ENCODE measurements around the gene CHCHD1. TPM values are rescaled to one million over a fixed set of nuclear protein-coding genes. Genes with fewer than 3 reads are reported as not detected.

Gene CHCHD1
- polyA plus RNA-seq, 3 donors = 15.0 to 85.0 (median 72.3) TPM

- Histone ChIP-seq H3K36me3 (replicated peaks in 1 of 2; ENCODE audit: control insufficient read depth in 1 of 2, insufficient read depth in 2 of 2, low read length in 2 of 2) (peaks cover 93 to 100% of the 10 kb centered on the region in 2 donors), H3K4me3 (replicated peaks in 1 of 3; ENCODE audit: low read depth in 2 of 3, low read length in 3 of 3) (no peak overlapping the region), H3K9ac (ENCODE audit: insufficient read depth, low read length, poor library complexity, severe bottlenecking) (no peak overlapping the region), H2AFZ (ENCODE audit: insufficient read depth, low read depth, low read length, poor library complexity, severe bottlenecking) (no peak overlapping the region), H3K9me3 (replicated peaks in 1 of 2; ENCODE audit: control insufficient read depth in 1 of 2, insufficient read depth in 1 of 2, low read length in 2 of 2) (no peaks in the 10 kb centered on the region), H3K4me2 (replicated peaks; ENCODE audit: extremely low read depth, low read length, poor library complexity, severe bottlenecking) (no peak overlapping the region), H3K79me2 (ENCODE audit: insufficient read depth, low read length) (peaks cover 13% of the 10 kb centered on the region), H4K20me1 (ENCODE audit: insufficient read depth, low read length) (peaks cover 88% of the 10 kb centered on the region), H3K4me1 (ENCODE audit: control insufficient read depth in 1 of 2, insufficient read depth in 2 of 2, low read length in 2 of 2) (no peaks in the 10 kb centered on the region), H3K27ac (ENCODE audit: low read depth in 1 of 2, low read length in 2 of 2) (peak overlapping the region in 1 of 2 donors; percentile 58), H3K27me3 (ENCODE audit: control insufficient read depth in 2 of 2, insufficient read depth in 2 of 2, low read length in 2 of 2) (no peaks in the 10 kb centered on the region)
- Mint-ChIP-seq H3K4me1 (peaks cover 18% of the 10 kb centered on the region), H3K27ac (peak overlapping the region in 3 of 7 donors; percentile 28 to 54 (median 38)), H3K9me3 (peaks cover 0 to 3% (median 0%) of the 10 kb centered on the region in 7 donors), H3K4me3 (no peak overlapping the region), H3K36me3 (peaks cover 85 to 100% of the 10 kb centered on the region in 2 donors), H3K27me3 (ENCODE audit: low read depth in 3 of 3) (no peaks in the 10 kb centered on the region)
- WGBS (ENCODE audit: insufficient coverage) = 93% methylated on average over 4 of the region's 11 CpGs
- intact Hi-C loops (cut with micrococcal nuclease) = no loop called here
- TF ChIP-seq CTCF (IDR thresholded peaks at IDR 0.05) = no peak
- no peak for DNase-seq
Measured at GRCh38 chr10:73802276-73802991, 20.6 kb downstream of the CHCHD1 start.

DNA sequence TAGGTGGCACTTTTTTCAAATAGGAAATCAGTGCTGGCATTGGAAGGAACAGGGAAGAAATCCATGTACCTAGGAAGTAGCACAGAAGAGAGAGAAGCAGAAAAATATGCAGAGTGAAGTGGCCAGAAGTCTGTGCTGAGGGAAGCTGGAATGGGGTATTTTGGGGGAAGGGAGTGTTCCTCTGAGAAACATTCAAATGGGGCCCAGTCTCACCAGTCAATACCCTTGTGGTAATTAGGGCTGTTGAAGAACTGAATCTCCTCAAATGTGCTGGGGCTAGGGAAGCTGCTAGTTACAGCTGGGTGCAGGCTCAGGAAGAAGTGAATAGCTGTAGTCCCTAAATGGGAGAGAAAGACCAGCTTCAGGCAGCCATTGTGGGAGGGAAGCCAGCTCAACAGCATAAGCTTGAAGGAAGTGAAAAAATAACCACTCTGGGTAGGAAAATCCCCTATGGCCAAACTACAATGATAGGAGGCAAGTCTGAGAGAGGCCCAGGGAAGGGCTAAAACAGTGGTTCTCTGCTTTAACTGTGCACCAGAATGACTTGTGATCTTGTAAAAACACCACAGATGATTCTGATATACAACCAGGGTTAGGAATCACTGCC is 21.9 kb downstream of the CHCHD1 start:
- H3K27me3 ChIP-seq (ENCODE audit: control insufficient read depth in 2 of 2, insufficient read depth in 2 of 2, low read length in 2 of 2) = no peaks in the 10 kb centered on the region
- intact Hi-C loops (cut with micrococcal nuclease) = no loop called here
- H3K9me3 ChIP-seq (replicated peaks in 1 of 2; ENCODE audit: control insufficient read depth in 1 of 2, insufficient read depth in 1 of 2, low read length in 2 of 2) = no peaks in the 10 kb centered on the region
- H3K9me3 Mint-ChIP-seq = peaks cover 0 to 1% (median 0%) of the 10 kb centered on the region in 7 donors
- H3K27ac ChIP-seq (ENCODE audit: low read depth in 1 of 2, low read length in 2 of 2) = peak overlapping the region in 1 of 2 donors; percentile 58
- no peak overlapping the region for H3K9ac ChIP-seq (ENCODE audit: insufficient read depth, low read length, poor library complexity, severe bottlenecking)
- H3K4me1 Mint-ChIP-seq = peaks cover 22% of the 10 kb centered on the region
- peaks cover 85% of the 10 kb centered on the region for H4K20me1 ChIP-seq (ENCODE audit: insufficient read depth, low read length)
- H3K27ac Mint-ChIP-seq = peak overlapping the region; percentile 21 to 87 (median 58)
- H3K79me2 ChIP-seq (ENCODE audit: insufficient read depth, low read length) = peaks cover 27% of the 10 kb centered on the region
- H3K4me2 ChIP-seq (replicated peaks; ENCODE audit: extremely low read depth, low read length, poor library complexity, severe bottlenecking) = no peak overlapping the region
- peaks cover 86 to 100% of the 10 kb centered on the region in 2 donors for H3K36me3 Mint-ChIP-seq
- peak in 1 of 3 donors; percentile 29 for DNase-seq
- TF ChIP-seq CTCF (IDR thresholded peaks at IDR 0.05) = no peak
- H3K4me3 Mint-ChIP-seq = no peak overlapping the region
- H3K36me3 ChIP-seq (replicated peaks in 1 of 2; ENCODE audit: control insufficient read depth in 1 of 2, insufficient read depth in 2 of 2, low read length in 2 of 2) = peaks cover 94 to 100% of the 10 kb centered on the region in 2 donors
- H3K4me3 ChIP-seq (replicated peaks in 1 of 3; ENCODE audit: low read depth in 2 of 3, low read length in 3 of 3) = no peak overlapping the region
- no peaks in the 10 kb centered on the region for H3K27me3 Mint-ChIP-seq (ENCODE audit: low read depth in 3 of 3)
- H2AFZ ChIP-seq (ENCODE audit: insufficient read depth, low read depth, low read length, poor library complexity, severe bottlenecking) = no peak overlapping the region
- H3K4me1 ChIP-seq (ENCODE audit: control insufficient read depth in 1 of 2, insufficient read depth in 2 of 2, low read length in 2 of 2) = peaks cover 0 to under 1% of the 10 kb centered on the region in 2 donors
